Smooth muscle cell of the coronary artery (primary cell): Measurements from ENCODE around the gene CELA3B. TPM values are rescaled to one million over a fixed set of nuclear protein-coding genes. Genes with fewer than 3 reads are reported as not detected.

Experiments used
- total RNA-seq: library from RNA; depleted of rRNA; stranded (reverse); fragments of >200 nt; gene quantifications from 2 replicates; pipeline ENCODE4 v1.2.3, GENCODE V29; 2014; ENCODE audit warnings: low replicate concordance

The CELA3B gene
- total RNA-seq = not detected in 2 replicates

DNA sequence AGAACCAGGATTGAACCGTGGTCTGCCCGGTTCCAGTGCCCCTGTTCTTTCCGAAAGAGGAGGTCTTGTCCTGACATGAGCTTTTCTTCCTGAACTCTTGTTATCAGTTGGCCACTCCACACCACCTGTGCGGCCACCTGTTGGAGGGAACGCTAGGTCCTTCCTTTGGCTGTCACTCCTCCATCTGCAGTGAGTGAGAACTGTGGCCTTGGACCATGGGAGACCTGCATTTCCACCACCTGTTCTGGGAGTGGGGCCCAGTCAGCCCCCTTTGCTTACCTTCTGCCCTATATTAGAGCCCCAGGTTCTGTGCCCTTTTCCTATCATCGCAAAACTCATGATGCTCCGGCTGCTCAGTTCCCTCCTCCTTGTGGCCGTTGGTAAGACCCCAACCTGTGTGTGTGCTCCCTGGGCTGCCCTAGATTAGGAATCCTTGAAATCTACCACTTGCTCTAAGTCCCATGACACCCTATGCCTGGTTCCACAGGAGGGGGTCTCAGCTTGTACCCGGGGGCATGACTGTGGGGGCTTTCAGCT, at the start of gene CELA3B:
CELA3B (plus strand) TSS at position 320 of the 537 bp plus-strand sequence; CDS start at position 338, 18 bp downstream.

GRCh38 chr1:21937034-21937371, 39.8 kb upstream of the CELA3B start, which contains the start of gene HSPG2:
Gene HSPG2, minus strand, starts transcription at chr1:21937310. Its CDS starts 93 bp downstream, at chr1:21937217.

DNA sequence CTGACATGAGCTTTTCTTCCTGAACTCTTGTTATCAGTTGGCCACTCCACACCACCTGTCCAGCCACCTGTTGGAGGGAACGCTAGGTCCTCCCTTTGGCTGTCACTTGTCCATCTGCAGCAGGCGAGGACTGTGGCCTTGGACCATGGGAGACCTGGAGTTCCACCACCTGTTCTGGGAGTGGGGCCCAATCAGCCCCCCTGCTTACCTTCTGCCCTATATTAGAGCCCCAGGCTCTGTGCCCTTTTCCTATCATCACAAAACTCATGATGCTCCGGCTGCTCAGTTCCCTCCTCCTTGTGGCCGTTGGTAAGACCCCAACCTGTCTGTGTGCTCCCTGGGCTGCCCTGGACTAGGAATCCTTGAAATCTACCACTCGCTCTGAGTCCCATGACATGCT, 24.6 kb downstream of the CELA3B start, which contains the start of gene CELA3A:
CELA3A (plus strand) TSS at position 249 of the 400 bp plus-strand sequence; CDS start at position 267, 18 bp downstream.

Other genes with a start within 250 kb of the CELA3B start
- 24.7 and 41.0 TPM in 2 replicates for gene USP48, start 193.9 kb upstream of the CELA3B start, total RNA-seq
- not detected in 2 replicates for gene LDLRAD2, start 164.8 kb upstream of the CELA3B start, total RNA-seq
- gene HSPG2, start 39.7 kb upstream of the CELA3B start, total RNA-seq = 81.3 and 717 TPM in 2 replicates
- gene CELA3A, start 24.6 kb downstream of the CELA3B start, total RNA-seq = not detected in 2 replicates
- 221 and 545 TPM in 2 replicates for gene CDC42, start 75.7 kb downstream of the CELA3B start, total RNA-seq
- gene WNT4, start 166.1 kb downstream of the CELA3B start, total RNA-seq = under 0.01 and 0.23 TPM in 2 replicates